Activated CD8-positive, alpha-beta T cell treated with anti-CD3 and anti-CD28 coated beads, Interleukin-2, amount 10 ng/mL, durations not matched to agents 7 days and 5 days (primary cell): ENCODE results near the gene SRPK3. TPM values are rescaled to one million over a fixed set of nuclear protein-coding genes. Genes with fewer than 3 reads are reported as not detected.
A peak's percentile ranks its signal among the peaks of the same experiment; 100 is the strongest.

Experiments used
- ATAC-seq: fragments of 150-1000 bp; cut with Tn5 transposase; one replicate; pipeline ENCODE4 v1.10.0; 2021; ENCODE audit warnings: moderate library complexity
- CTCF ChIA-PET: fragments of 350-600 bp; sonication (Branson Sonifier 250); formaldehyde crosslinking; loops from one replicate; lab custom pipeline; 2021; ENCODE audit warnings: antibody characterized with exemption; lab: Charles Lee
- POLR2A ChIA-PET: fragments of 350-600 bp; sonication (Branson Sonifier 250); formaldehyde crosslinking; loops from one replicate; lab custom pipeline; 2021; ENCODE audit warnings: antibody characterized with exemption; lab: Charles Lee
- DNase-seq: peaks from one replicate; pipeline ENCODE4 v3.0.0-alpha.2; 2020
- H3K27ac Mint-ChIP-seq: one replicate; pipeline ENCODE4 v1.8.0; 2021; ENCODE audit warnings: mild to moderate bottlenecking, mixed read lengths
- H3K27me3 Mint-ChIP-seq: one replicate; pipeline ENCODE4 v1.8.0; 2021; ENCODE audit warnings: low read depth, mixed read lengths
- H3K36me3 Mint-ChIP-seq: one replicate; pipeline ENCODE4 v1.8.0; 2021; ENCODE audit warnings: low read depth, mixed read lengths
- H3K4me1 Mint-ChIP-seq: one replicate; pipeline ENCODE4 v1.8.0; 2021; ENCODE audit warnings: low read depth, mixed read lengths
- H3K4me3 Mint-ChIP-seq: one replicate; pipeline ENCODE4 v1.8.0; 2021; ENCODE audit warnings: mild to moderate bottlenecking, mixed read lengths
- H3K9me3 Mint-ChIP-seq: one replicate; pipeline ENCODE4 v1.8.0; 2022; ENCODE audit warnings: mixed read lengths; ENCODE audit not compliant: insufficient read depth
- total RNA-seq, 2 experiments: library from RNA; stranded (reverse); gene quantifications; one replicate each; pipeline ENCODE4 v1.2.3, GENCODE V29; 2021

SRPK3 gene
- total RNA-seq, 2 experiments from 2014 or later: not detected

- Mint-ChIP-seq H3K36me3 (no peaks in the 10 kb centered on the region), H3K27me3 (no peaks in the 10 kb centered on the region), H3K4me3 (no peak overlapping the region), H3K27ac (peak overlapping the region; percentile 67), H3K9me3 (no peaks in the 10 kb centered on the region), H3K4me1 (peaks cover 22% of the 10 kb centered on the region)
- DNase-seq (no peak), ATAC-seq (no peak)
- ChIA-PET POLR2A (interaction anchor here (1.7 kb wide), 1 partner anchor 630 kb away, joined by 4 read pairs; no protein-coding TSS in a partner anchor), CTCF (interaction anchor here (1.1 kb wide), 1 partner anchor 12 kb away, joined by 3 read pairs; no protein-coding TSS in a partner anchor)
These were observed 13.8 kb upstream of the SRPK3 start for GRCh38 chrX:153766871-153767673.

GRCh38 chrX:153767674-153768055 is 13.2 kb upstream of the SRPK3 start:
- Mint-ChIP-seq H3K27me3 (no peaks in the 10 kb centered on the region), H3K36me3 (no peaks in the 10 kb centered on the region), H3K4me3 (no peak overlapping the region), H3K27ac (no peak overlapping the region), H3K4me1 (peaks cover 22% of the 10 kb centered on the region), H3K9me3 (no peaks in the 10 kb centered on the region)
- DNase-seq (no peak), ATAC-seq (no peak)
- ChIA-PET CTCF (interaction anchor here (1.1 kb wide), 1 partner anchor 11 kb away, joined by 3 read pairs; no protein-coding TSS in a partner anchor), POLR2A (interaction anchor here (1.7 kb wide), 1 partner anchor 630 kb away, joined by 4 read pairs; no protein-coding TSS in a partner anchor)

GRCh38 chrX:153768311-153769157 is 12.3 kb upstream of the SRPK3 start:
- no peaks in the 10 kb centered on the region for H3K36me3 Mint-ChIP-seq
- DNase-seq (no peak), ATAC-seq (no peak)
- no peak overlapping the region for H3K4me3 Mint-ChIP-seq
- no peaks in the 10 kb centered on the region for H3K27me3 Mint-ChIP-seq
- peak overlapping the region; percentile 64 for H3K27ac Mint-ChIP-seq
- H3K4me1 Mint-ChIP-seq: peaks cover 22% of the 10 kb centered on the region
- no peaks in the 10 kb centered on the region for H3K9me3 Mint-ChIP-seq
- CTCF ChIA-PET: interaction anchor here (1.1 kb wide), 1 partner anchor 10 kb away, joined by 3 read pairs; no protein-coding TSS in a partner anchor
- POLR2A ChIA-PET: no interaction called here

GRCh38 chrX:153769158-153769864 is 11.5 kb upstream of the SRPK3 start:
- CTCF ChIA-PET: no interaction called here
- no peaks in the 10 kb centered on the region for H3K27me3 Mint-ChIP-seq
- no peak overlapping the region for H3K4me3 Mint-ChIP-seq
- POLR2A ChIA-PET: no interaction called here
- no peak for DNase-seq
- no peaks in the 10 kb centered on the region for H3K36me3 Mint-ChIP-seq
- no peak overlapping the region for H3K27ac Mint-ChIP-seq
- H3K9me3 Mint-ChIP-seq: no peaks in the 10 kb centered on the region
- ATAC-seq: no peak
- peaks cover 17% of the 10 kb centered on the region for H3K4me1 Mint-ChIP-seq

GRCh38 chrX:153769865-153770600 is 10.8 kb upstream of the SRPK3 start:
- CTCF ChIA-PET: no interaction called here
- ATAC-seq: no peak

GRCh38 chrX:153770601-153771414 is 10.0 kb upstream of the SRPK3 start:
- no peak for ATAC-seq
- Mint-ChIP-seq H3K27ac (no peak overlapping the region), H3K9me3 (no peaks in the 10 kb centered on the region), H3K4me3 (no peak overlapping the region), H3K27me3 (no peaks in the 10 kb centered on the region), H3K4me1 (peaks cover 17% of the 10 kb centered on the region), H3K36me3 (no peaks in the 10 kb centered on the region)
- ChIA-PET CTCF (no interaction called here), POLR2A (no interaction called here)
- no peak for DNase-seq

More at GRCh38 chrX:153769865-153770600, 10.8 kb upstream of the SRPK3 start:
- Mint-ChIP-seq H3K27ac (no peak overlapping the region), H3K27me3 (no peaks in the 10 kb centered on the region), H3K4me3 (no peak overlapping the region), H3K9me3 (no peaks in the 10 kb centered on the region), H3K4me1 (peaks cover 17% of the 10 kb centered on the region), H3K36me3 (no peaks in the 10 kb centered on the region)
- DNase-seq: no peak
- POLR2A ChIA-PET: no interaction called here

GRCh38 chrX:153771415-153772315 is 9.2 kb upstream of the SRPK3 start:
- ChIA-PET POLR2A (no interaction called here), CTCF (no interaction called here)
- Mint-ChIP-seq H3K27me3 (no peaks in the 10 kb centered on the region), H3K9me3 (no peaks in the 10 kb centered on the region), H3K4me3 (no peak overlapping the region), H3K36me3 (no peaks in the 10 kb centered on the region), H3K4me1 (peaks cover 9% of the 10 kb centered on the region), H3K27ac (no peak overlapping the region)
- DNase-seq (no peak), ATAC-seq (no peak)

- Mint-ChIP-seq H3K27me3 (no peaks in the 10 kb centered on the region), H3K4me1 (peaks cover 6% of the 10 kb centered on the region), H3K4me3 (no peak overlapping the region), H3K36me3 (no peaks in the 10 kb centered on the region), H3K27ac (no peak overlapping the region), H3K9me3 (no peaks in the 10 kb centered on the region)
- ChIA-PET POLR2A (no interaction called here), CTCF (no interaction called here)
- ATAC-seq: no peak
- no peak for DNase-seq
These were observed 8.3 kb upstream of the SRPK3 start for GRCh38 chrX:153772316-153773217.

- Mint-ChIP-seq H3K9me3 (no peaks in the 10 kb centered on the region), H3K27ac (no peak overlapping the region), H3K4me1 (peaks cover 1% of the 10 kb centered on the region), H3K27me3 (no peaks in the 10 kb centered on the region), H3K36me3 (no peaks in the 10 kb centered on the region), H3K4me3 (no peak overlapping the region)
- ChIA-PET POLR2A (no interaction called here), CTCF (no interaction called here)
- no peak for DNase-seq
- no peak for ATAC-seq
These were observed 7.6 kb upstream of the SRPK3 start for GRCh38 chrX:153773218-153773611.
